Measurements from ENCODE around the gene NDUFV2.
"Not testable (repeated sequence)": the region's sequence is repeated elsewhere in the genome, so short reads cannot be mapped to it uniquely, and the experiment has no call there.

NDUFV2 gene

DNA sequence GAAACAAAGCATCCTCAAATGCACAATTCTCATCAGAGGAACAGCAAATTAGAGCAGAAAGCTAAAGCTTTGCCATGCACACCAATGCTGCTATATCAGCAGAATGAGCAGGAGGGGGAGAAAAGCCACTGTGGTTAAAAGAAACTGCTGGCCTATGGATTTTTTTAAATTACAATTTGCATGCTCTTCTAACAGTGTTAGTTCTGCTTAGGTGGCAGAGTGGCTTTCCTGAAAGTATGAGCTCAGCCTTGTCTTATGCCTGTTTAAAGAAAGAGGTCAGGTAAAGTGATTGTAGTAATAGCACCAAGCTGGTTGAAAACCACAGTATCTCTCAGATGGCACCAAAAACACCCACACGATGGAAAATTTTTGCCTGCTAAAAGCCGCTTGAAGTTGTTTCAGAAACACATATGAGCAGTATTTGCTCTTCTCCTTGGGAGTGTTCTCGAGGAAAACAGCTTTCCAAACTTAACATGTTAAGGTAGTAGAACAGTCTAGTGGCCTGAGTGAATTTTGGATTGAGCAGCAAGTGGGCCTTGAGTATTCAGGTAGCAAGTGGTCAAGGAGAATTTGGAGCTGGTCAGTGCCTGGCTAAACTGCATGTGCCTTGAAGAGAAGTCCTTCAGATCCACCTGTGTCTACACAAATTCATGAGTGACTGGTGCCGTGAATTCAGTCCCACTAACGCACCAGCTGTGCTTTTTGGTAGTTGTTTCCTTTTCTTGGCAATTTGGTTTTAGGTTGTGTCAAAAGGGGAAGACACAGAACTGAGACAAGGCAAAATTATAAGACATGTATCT lies 19.6 kb upstream of the NDUFV2 start:
- H3K4me3 ChIP-seq: peak overlapping the region; percentile 50
- H3K9me3 ChIP-seq (ENCODE audit: low read depth, low read length): no peaks in the 10 kb centered on the region
- H3K27ac ChIP-seq: peak overlapping the region; percentile 63
- peak overlapping the region; percentile 16 for H3K9ac ChIP-seq (ENCODE audit: insufficient read length)
- no peaks in the 10 kb centered on the region for H3K36me3 ChIP-seq (ENCODE audit: insufficient read depth, low read length)
- DNase-seq (ENCODE audit: low read depth, low spot score): peak; percentile 82
- TF ChIP-seq POLR2AphosphoS5 (IDR thresholded peaks at IDR 0.05; ENCODE audit: borderline replicate concordance, low read depth, low read length): peak; percentile 66; the same call in 1 of the 2 replicates
- no peak for TF ChIP-seq EZH2 (IDR thresholded peaks at IDR 0.05)

DNA sequence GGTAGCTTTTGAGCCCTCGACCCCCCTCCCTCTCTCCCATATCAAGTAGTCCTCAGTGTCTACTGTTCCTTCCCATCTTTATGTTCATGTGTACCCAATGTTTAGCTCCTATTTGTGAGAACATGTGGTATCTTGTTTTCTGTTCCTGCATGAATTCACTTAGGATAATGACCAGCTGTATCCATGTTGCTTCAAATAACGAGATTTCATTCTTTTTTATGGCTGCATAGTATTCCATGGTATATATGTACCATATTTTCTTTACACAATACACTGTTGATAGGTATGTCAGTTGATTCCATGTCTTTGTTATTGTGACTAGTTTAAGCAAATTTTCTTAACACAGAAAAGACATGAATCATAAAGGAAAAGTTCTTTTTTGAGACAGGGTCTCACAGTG lies 16.5 kb upstream of the NDUFV2 start:
- Histone ChIP-seq H3K27ac (no peak overlapping the region), H3K9ac (ENCODE audit: insufficient read length) (no peak overlapping the region), H3K4me3 (no peak overlapping the region), H3K36me3 (ENCODE audit: insufficient read depth, low read length) (no peaks in the 10 kb centered on the region), H3K9me3 (ENCODE audit: low read depth, low read length) (no peaks in the 10 kb centered on the region)
- TF ChIP-seq POLR2AphosphoS5 (IDR thresholded peaks at IDR 0.05; ENCODE audit: borderline replicate concordance, low read depth, low read length) (no peak), EZH2 (IDR thresholded peaks at IDR 0.05) (no peak), FOXP2 (optimal IDR thresholded peaks at IDR 0.05; ENCODE audit: control extremely low read depth, extremely low read length, insufficient read depth) (no peak)
- DNase-seq (ENCODE audit: low read depth, low spot score): no peak

DNA sequence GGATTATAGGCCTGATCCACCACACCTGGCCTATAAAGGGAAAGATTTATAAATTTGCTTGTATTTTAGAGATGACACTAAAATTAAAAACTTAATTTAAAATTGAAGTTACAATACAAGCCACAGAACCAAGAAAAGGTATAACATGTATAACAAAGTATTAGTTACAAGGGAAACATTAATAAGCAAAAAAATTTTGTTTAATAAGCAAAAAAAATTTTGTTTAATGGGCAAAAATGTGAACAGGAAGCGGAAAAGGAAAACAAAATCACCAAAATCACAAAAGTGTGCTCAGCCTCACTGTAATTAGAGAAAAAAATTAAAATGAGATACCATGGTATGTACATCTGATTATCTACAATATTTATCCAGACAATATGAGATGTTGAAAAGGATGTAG lies 15.9 kb upstream of the NDUFV2 start:
- TF ChIP-seq FOXP2 (optimal IDR thresholded peaks at IDR 0.05; ENCODE audit: control extremely low read depth, extremely low read length, insufficient read depth): no peak
- no peak for TF ChIP-seq EZH2 (IDR thresholded peaks at IDR 0.05)
- no peak for TF ChIP-seq POLR2AphosphoS5 (IDR thresholded peaks at IDR 0.05; ENCODE audit: borderline replicate concordance, low read depth, low read length)
- DNase-seq (ENCODE audit: low read depth, low spot score): no peak

DNA sequence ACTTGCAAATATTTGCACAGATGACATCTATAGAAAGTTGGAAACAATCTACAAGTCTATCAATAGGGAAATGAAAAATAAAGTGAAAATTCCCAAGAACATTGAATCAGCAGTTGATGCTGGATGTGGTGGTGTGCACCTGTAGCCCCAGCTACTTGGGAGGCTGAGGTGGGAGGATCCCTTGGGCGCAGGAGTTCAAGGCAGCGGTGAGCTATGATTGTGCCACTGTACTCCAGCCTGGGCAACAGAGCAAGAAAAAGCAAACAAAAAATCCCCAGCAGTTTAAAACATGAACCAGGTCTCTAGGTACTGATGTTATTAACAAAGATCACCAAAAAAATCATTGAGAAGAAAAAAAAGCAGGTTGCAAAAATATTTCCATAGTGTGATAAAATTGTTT lies 15.4 kb upstream of the NDUFV2 start:
- TF ChIP-seq FOXP2 (optimal IDR thresholded peaks at IDR 0.05; ENCODE audit: control extremely low read depth, extremely low read length, insufficient read depth): no peak
- no peak for TF ChIP-seq EZH2 (IDR thresholded peaks at IDR 0.05)
- TF ChIP-seq POLR2AphosphoS5 (IDR thresholded peaks at IDR 0.05; ENCODE audit: borderline replicate concordance, low read depth, low read length): no peak
- H3K27ac ChIP-seq: no peak overlapping the region

More for the DNA sequence above, 15.9 kb upstream of the NDUFV2 start:
- Histone ChIP-seq H3K27ac (no peak overlapping the region), H3K36me3 (ENCODE audit: insufficient read depth, low read length) (no peaks in the 10 kb centered on the region), H3K4me3 (no peak overlapping the region), H3K9me3 (ENCODE audit: low read depth, low read length) (no peaks in the 10 kb centered on the region), H3K9ac (ENCODE audit: insufficient read length) (no peak overlapping the region)

DNA sequence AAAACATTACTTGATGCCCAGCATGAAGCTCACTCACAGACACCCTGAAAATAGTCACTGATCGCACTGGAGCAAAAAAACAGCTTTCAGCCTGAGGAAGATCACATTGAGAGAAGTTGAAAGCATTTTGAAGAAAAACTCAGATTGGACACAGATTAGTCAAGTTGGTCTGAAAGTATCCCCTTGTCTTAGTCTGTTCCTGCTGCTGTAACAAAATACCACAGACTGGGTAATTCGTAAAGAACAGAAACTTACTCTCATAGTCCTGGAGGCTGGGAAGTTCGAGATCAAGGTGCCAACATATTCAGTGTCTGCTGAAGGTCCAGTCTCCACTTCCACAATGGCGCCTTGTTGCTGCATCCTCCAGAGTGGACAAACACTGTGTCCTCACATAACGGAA lies 14.2 kb upstream of the NDUFV2 start:
- Histone ChIP-seq H3K9me3 (ENCODE audit: low read depth, low read length) (no peaks in the 10 kb centered on the region), H3K4me3 (no peak overlapping the region), H3K9ac (ENCODE audit: insufficient read length) (no peak overlapping the region), H3K27ac (no peak overlapping the region), H3K36me3 (ENCODE audit: insufficient read depth, low read length) (no peaks in the 10 kb centered on the region)
- TF ChIP-seq POLR2AphosphoS5 (IDR thresholded peaks at IDR 0.05; ENCODE audit: borderline replicate concordance, low read depth, low read length) (no peak), EZH2 (IDR thresholded peaks at IDR 0.05) (no peak), FOXP2 (optimal IDR thresholded peaks at IDR 0.05; ENCODE audit: control extremely low read depth, extremely low read length, insufficient read depth) (no peak)
- DNase-seq (ENCODE audit: low read depth, low spot score): no peak

More for the DNA sequence above, 15.4 kb upstream of the NDUFV2 start:
- no peak overlapping the region for H3K9ac ChIP-seq (ENCODE audit: insufficient read length)
- H3K36me3 ChIP-seq (ENCODE audit: insufficient read depth, low read length): no peaks in the 10 kb centered on the region
- no peak for DNase-seq (ENCODE audit: low read depth, low spot score)
- H3K4me3 ChIP-seq: no peak overlapping the region
- H3K9me3 ChIP-seq (ENCODE audit: low read depth, low read length): no peaks in the 10 kb centered on the region

DNA sequence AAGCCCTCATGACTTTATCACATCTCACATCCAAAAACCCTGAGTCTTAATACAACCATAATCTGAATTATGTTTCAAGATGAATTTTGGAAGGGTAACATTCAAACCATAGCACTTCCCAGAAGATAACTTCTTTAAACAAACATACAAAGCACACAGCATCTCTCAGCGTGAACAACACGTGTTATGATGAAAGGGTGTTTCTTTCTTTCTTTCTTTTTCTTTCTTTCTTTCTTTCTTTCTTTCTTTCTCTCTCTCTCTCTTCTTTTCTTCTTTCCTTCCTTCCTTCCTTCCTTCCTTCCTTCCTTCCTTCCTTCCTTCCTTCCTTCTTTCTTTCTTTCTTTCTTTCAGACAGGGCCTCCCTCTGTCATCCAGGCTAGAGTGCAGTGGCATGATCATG lies 13.8 kb upstream of the NDUFV2 start:
- not testable (repeated sequence) for H3K27ac ChIP-seq; H3K4me3 ChIP-seq; H3K9ac ChIP-seq (ENCODE audit: insufficient read length); H3K9me3 ChIP-seq (ENCODE audit: low read depth, low read length); H3K36me3 ChIP-seq (ENCODE audit: insufficient read depth, low read length); DNase-seq (ENCODE audit: low read depth, low spot score)

DNA sequence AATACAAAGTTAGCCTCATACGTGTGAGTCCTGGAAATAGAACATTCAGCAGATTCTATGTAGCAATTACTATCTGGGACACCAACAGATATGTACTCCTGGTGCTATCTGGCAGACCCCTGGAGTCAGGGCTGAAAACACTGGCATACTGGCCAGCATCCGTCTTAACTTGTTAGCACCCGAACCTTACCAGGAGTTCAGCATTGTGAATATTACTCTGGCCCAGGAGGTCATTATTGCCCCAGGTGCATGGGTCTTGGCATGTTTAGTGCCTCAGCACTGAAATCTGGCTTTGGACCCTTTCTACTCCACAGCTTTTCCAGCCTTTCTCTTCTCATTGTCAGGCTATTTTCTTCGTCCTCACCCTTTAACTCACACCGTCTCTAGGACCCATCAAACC lies 11.9 kb upstream of the NDUFV2 start:
- no peak for TF ChIP-seq EZH2 (IDR thresholded peaks at IDR 0.05)
- no peak for TF ChIP-seq POLR2AphosphoS5 (IDR thresholded peaks at IDR 0.05; ENCODE audit: borderline replicate concordance, low read depth, low read length)
- TF ChIP-seq FOXP2 (optimal IDR thresholded peaks at IDR 0.05; ENCODE audit: control extremely low read depth, extremely low read length, insufficient read depth): no peak
- H3K4me3 ChIP-seq: no peak overlapping the region
- H3K9me3 ChIP-seq (ENCODE audit: low read depth, low read length): no peaks in the 10 kb centered on the region
- no peak for DNase-seq (ENCODE audit: low read depth, low spot score)
- no peak overlapping the region for H3K9ac ChIP-seq (ENCODE audit: insufficient read length)
- H3K36me3 ChIP-seq (ENCODE audit: insufficient read depth, low read length): no peaks in the 10 kb centered on the region
- no peak overlapping the region for H3K27ac ChIP-seq

DNA sequence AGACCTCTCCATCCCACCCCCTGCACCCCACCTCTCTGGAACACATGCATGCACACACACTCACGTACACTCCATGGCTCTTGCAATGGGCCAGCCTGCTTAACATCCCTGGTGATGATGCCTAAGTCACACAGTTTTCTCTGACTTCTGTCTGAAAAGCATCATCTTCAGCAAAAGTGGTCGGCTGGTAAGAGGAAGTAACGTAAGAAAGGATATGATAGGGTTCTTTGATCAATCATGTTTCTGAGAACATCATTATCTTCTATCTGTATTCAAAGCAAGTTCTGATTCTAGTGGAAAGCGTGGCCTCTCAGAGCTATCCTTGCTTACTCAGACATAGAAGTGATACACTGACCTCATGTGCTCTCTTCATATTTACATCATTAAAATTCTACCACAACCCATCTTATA lies 11.4 kb upstream of the NDUFV2 start:
- no peak for TF ChIP-seq FOXP2 (optimal IDR thresholded peaks at IDR 0.05; ENCODE audit: control extremely low read depth, extremely low read length, insufficient read depth)
- TF ChIP-seq EZH2 (IDR thresholded peaks at IDR 0.05): no peak
- no peak for TF ChIP-seq POLR2AphosphoS5 (IDR thresholded peaks at IDR 0.05; ENCODE audit: borderline replicate concordance, low read depth, low read length)
- no peak overlapping the region for H3K27ac ChIP-seq
- no peaks in the 10 kb centered on the region for H3K9me3 ChIP-seq (ENCODE audit: low read depth, low read length)
- no peak overlapping the region for H3K9ac ChIP-seq (ENCODE audit: insufficient read length)
- no peak overlapping the region for H3K4me3 ChIP-seq
- H3K36me3 ChIP-seq (ENCODE audit: insufficient read depth, low read length): no peaks in the 10 kb centered on the region
- DNase-seq (ENCODE audit: low read depth, low spot score): no peak

DNA sequence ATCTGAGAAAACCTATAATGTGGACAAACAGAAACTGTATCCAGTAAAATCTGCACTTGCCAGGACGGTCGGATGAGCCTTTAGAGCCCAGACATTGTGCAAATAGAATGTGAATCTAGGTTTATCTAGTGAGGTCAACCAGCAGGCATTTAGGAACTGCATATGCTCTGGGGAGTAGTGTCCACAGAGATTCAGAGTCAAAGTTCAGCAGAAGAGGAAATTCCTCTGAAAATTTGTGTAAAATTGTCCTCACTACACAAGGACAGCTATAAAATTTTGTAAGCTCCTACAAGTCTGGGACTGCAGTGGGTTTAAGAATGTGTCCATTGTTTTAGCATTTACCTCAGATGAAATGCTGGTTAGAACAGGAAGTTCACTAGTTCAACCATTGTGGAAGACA lies 9.8 kb upstream of the NDUFV2 start:
- no peaks in the 10 kb centered on the region for H3K36me3 ChIP-seq (ENCODE audit: insufficient read depth, low read length)
- no peak overlapping the region for H3K27ac ChIP-seq
- no peak for DNase-seq (ENCODE audit: low read depth, low spot score)
- no peak overlapping the region for H3K9ac ChIP-seq (ENCODE audit: insufficient read length)
- no peaks in the 10 kb centered on the region for H3K9me3 ChIP-seq (ENCODE audit: low read depth, low read length)
- TF ChIP-seq FOXP2 (optimal IDR thresholded peaks at IDR 0.05; ENCODE audit: control extremely low read depth, extremely low read length, insufficient read depth) (no peak), POLR2AphosphoS5 (IDR thresholded peaks at IDR 0.05; ENCODE audit: borderline replicate concordance, low read depth, low read length) (no peak), EZH2 (IDR thresholded peaks at IDR 0.05) (no peak)
- H3K4me3 ChIP-seq: no peak overlapping the region

DNA sequence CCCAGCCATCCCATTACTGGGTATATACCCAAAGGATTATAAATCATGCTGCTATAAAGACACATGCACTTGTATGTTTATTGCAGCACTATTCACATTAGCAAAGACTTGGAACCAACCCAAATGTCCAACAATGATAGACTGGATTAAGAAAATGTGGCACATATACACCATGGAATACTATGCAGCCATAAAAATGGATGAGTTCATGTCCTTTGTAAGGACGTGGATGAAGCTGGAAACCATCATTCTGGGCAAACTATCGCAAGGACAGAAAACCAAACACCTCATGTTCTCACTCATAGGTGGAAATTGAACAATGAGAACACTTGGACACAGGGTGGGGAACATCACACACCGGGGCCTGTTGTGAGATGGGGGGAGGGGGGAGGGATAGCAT lies 9.4 kb upstream of the NDUFV2 start:
- not testable (repeated sequence) for H3K36me3 ChIP-seq (ENCODE audit: insufficient read depth, low read length)

More for the DNA sequence above, 9.4 kb upstream of the NDUFV2 start:
- not testable (repeated sequence) for DNase-seq (ENCODE audit: low read depth, low spot score); H3K9ac ChIP-seq (ENCODE audit: insufficient read length); H3K9me3 ChIP-seq (ENCODE audit: low read depth, low read length); H3K27ac ChIP-seq; H3K4me3 ChIP-seq

Measured in SK-N-MC (cell line).